Stimulated activated naive CD8-positive, alpha-beta T cell treated with anti-CD3 and anti-CD28 coated beads, Interleukin-15, amount 100 ng/mL, for 72 hours (primary cell): ENCODE results near the gene CCS.
"Not testable (repeated sequence)": the region's sequence is repeated elsewhere in the genome, so short reads cannot be mapped to it uniquely, and the experiment has no call there.

Experiments
- ATAC-seq: fragments of 150-1000 bp; cut with Tn5 transposase; 2 replicates; pipeline ENCODE4 v1.10.0; 2021; ENCODE audit warnings: mild to moderate bottlenecking, moderate library complexity
- DNase-seq, 2 donors: peaks; one replicate each; pipeline ENCODE4 v3.0.0; 2021 to 2022
- H3K27ac Mint-ChIP-seq, 2 donors: one replicate each; pipeline ENCODE4 v1.8.0; 2022; ENCODE audit warnings: mild to moderate bottlenecking in 2 of 2, mixed read lengths in 2 of 2, moderate library complexity in 2 of 2
- H3K27me3 Mint-ChIP-seq: one replicate; pipeline ENCODE4 v1.8.0; 2022; ENCODE audit warnings: mixed read lengths
- H3K4me1 Mint-ChIP-seq: one replicate; pipeline ENCODE4 v1.8.0; 2022; ENCODE audit warnings: mild to moderate bottlenecking, mixed read lengths
- H3K4me3 Mint-ChIP-seq, 2 donors: one replicate each; pipeline ENCODE4 v1.8.0; 2022; ENCODE audit warnings: mild to moderate bottlenecking in 2 of 2, mixed read lengths in 2 of 2, moderate library complexity in 1 of 2
- H3K9me3 Mint-ChIP-seq, 2 donors: one replicate each; pipeline ENCODE4 v1.8.0; 2022; ENCODE audit warnings: mixed read lengths in 2 of 2

CCS gene

DNA sequence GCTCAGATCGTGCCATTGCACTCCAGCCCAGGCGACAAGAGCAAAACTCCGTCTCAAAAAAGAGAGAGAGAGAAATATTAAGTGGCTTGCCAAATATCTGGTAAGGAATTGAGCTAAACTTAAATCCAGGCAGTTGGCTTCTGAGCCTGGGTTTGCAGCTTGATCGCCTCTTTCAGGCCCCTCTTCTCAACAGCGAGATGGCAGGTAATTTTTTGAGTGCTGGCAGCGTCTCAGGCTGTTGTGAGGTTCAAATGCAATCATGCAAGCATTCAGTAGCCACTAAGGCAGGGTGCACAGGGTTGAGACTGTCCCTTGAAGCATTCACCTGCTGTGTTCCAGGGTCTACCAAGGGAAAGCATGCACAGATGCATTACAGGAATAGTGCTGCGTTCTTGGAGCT, 23.9 kb upstream of the CCS start:
- no peak for ATAC-seq
- Mint-ChIP-seq H3K4me3 (peak overlapping the region in 1 of 2 donors; percentile 81), H3K27me3 (peaks cover 7% of the 10 kb centered on the region)

DNA sequence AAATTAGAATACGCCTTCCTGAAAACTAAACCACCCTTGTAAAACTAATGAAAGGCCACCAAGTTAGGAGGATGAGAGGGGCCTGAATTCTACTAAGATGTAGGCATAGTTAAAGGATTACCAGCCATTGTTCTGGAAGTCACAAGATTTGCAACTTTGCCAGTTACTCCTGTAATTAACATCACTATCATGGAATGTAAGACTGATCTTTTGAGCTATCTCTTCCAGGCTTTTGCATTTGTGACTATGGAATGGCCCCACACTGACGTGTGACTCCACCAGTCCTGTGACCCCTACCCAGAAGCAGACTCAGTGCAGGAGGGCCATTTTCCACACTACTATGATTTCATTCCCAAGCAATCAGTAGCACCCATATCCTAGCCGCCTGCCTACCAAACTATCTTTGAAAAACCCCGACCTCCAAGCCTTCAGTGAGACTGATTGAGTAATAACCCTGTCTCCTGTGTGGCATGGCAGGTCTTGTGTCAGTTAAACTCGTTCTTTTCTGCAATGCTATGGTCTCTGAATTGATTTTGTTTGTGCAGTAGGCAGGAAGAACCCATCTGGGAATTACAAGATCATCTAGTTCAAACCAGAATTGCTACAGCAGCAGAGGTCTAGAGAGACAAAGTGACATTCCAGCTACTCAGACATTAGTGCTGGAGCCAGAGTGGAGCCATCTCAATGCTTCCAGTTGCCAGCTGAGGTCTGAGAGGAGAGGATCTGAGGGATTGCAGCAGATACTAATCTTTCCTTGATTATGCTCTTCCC, 22.7 kb upstream of the CCS start:
- ATAC-seq = no peak
- no peak for DNase-seq
- Mint-ChIP-seq H3K27me3 (peaks cover 14% of the 10 kb centered on the region), H3K9me3 (no peaks in the 10 kb centered on the region), H3K4me1 (peaks cover 18% of the 10 kb centered on the region), H3K4me3 (no peak overlapping the region), H3K27ac (no peak overlapping the region)

More for the DNA sequence above, 23.9 kb upstream of the CCS start:
- peak overlapping the region in 1 of 2 donors; percentile 40 for H3K27ac Mint-ChIP-seq
- no peak for DNase-seq
- no peaks in the 10 kb centered on the region for H3K9me3 Mint-ChIP-seq
- peaks cover 18% of the 10 kb centered on the region for H3K4me1 Mint-ChIP-seq

DNA sequence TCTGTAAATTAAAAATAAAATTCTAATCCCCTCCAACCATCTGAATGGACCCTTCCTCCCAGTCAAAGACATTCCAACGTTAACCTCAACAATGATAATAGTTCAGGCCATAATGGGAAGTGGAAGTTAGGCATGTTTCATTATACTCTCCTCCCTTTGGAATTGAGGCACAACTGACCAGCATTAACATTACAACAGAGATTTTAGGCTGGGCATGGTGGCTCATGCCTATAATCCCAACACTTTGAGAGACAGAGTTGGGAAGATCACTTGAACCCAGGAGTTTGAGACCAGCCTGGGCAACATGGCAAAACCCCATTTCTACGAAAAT, 22.2 kb upstream of the CCS start:
- H3K27me3 Mint-ChIP-seq = peaks cover 20% of the 10 kb centered on the region
- H3K4me1 Mint-ChIP-seq = peaks cover 18% of the 10 kb centered on the region
- H3K27ac Mint-ChIP-seq = no peak overlapping the region
- DNase-seq (no peak), ATAC-seq (no peak)
- H3K9me3 Mint-ChIP-seq = no peaks in the 10 kb centered on the region
- no peak overlapping the region for H3K4me3 Mint-ChIP-seq

DNA sequence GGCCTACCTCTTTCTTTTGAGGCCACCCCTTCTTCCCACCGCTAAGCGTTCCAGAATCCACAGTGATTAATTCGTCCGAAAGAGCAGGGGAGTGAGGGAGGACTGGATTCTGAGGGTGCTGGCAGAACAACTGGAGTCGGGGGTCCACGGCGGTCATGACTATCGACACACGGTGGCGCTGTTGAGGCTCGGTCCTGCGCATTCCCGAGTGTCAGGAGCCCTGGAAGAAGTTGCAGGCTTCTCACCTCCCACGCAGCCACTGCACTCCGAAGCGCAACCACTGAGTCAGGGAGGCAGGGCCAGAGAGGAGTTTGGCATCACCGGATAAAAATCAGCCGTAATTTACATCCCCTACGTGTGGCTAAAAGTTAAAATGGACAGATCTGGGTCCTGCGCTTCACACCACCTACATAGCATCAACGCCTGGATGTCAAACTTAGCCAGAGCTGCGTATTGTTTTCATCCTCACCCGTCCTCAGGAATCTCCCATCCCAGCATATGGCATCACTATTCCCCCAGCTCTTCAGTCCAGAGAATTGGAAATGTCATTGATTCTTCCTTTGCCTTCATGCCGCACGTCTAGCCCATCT, 13.9 kb upstream of the CCS start:
- peak; percentile 66 to 74 for DNase-seq
- peak; percentile 84 for ATAC-seq
- H3K9me3 Mint-ChIP-seq = peaks cover 4 to 10% of the 10 kb centered on the region in 2 donors
- peaks cover 22% of the 10 kb centered on the region for H3K4me1 Mint-ChIP-seq
- H3K27ac Mint-ChIP-seq = no peak overlapping the region
- H3K4me3 Mint-ChIP-seq = peak overlapping the region in 1 of 2 donors; percentile 13
- peaks cover 19% of the 10 kb centered on the region for H3K27me3 Mint-ChIP-seq

GRCh38 chr11:66580803-66581202, 12.2 kb upstream of the CCS start:
- ATAC-seq (no peak), DNase-seq (no peak)
- peaks cover 6% of the 10 kb centered on the region for H3K27me3 Mint-ChIP-seq
- no peak overlapping the region for H3K27ac Mint-ChIP-seq
- no peak overlapping the region for H3K4me3 Mint-ChIP-seq
- H3K4me1 Mint-ChIP-seq = peaks cover 22% of the 10 kb centered on the region
- peaks cover 4 to 10% of the 10 kb centered on the region in 2 donors for H3K9me3 Mint-ChIP-seq

DNA sequence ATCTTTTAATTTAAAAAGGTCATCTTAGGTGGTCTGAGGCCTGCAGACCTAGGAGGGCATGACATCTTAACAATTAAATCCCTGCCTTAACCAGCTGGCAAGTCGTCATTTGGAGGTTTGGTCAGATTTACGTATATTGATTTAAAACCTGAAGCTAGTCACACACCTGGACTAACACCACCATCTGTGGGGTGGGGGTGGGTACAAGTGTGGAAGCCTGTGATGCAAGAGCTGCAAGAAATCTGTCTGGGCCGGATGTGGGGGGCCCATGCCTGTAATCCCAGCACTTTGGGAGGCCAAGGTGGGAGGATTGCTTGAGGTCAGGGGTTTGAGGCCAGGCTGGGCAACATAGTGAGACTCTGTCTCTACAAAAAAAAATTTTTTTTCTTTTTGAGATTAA, 11.7 kb upstream of the CCS start:
- H3K4me1 Mint-ChIP-seq = peaks cover 22% of the 10 kb centered on the region
- H3K27ac Mint-ChIP-seq = no peak overlapping the region
- no peak for ATAC-seq
- H3K27me3 Mint-ChIP-seq = peaks cover 1% of the 10 kb centered on the region
- H3K4me3 Mint-ChIP-seq = no peak overlapping the region
- H3K9me3 Mint-ChIP-seq = peaks cover 4 to 10% of the 10 kb centered on the region in 2 donors
- DNase-seq = no peak

DNA sequence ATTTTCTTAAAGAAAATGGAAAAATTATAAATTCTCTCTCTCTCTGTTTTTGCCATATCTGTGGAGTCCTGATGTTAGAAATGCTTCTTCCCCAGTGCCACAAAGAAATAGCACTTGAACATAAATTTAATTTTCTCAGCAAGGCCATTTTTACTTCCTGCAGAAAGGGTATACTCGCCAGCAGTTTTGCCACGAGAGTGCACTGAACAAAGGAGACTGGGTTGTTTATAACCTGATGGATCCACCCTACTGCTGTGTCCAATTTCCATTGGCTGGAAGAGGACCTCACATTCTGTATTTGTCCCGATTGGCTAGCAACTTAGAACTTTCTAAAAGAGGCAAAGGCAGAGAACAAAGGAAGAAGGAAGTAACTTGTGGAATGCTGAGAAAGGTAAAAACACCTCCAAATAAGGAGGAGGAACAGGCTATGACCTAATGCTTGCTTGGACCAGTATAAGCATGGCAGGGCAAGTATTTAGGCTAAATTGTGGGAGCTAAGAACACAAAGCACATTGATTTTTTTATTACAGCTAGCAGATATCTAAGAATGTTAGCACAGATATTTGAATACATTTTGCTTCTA, 10.3 kb upstream of the CCS start:
- DNase-seq, H3K4me3 Mint-ChIP-seq, ATAC-seq, H3K27ac Mint-ChIP-seq, H3K27me3 Mint-ChIP-seq: not testable (repeated sequence)
- peaks cover 4 to 10% of the 10 kb centered on the region in 2 donors for H3K9me3 Mint-ChIP-seq
- H3K4me1 Mint-ChIP-seq = peaks cover 22% of the 10 kb centered on the region

- not testable (repeated sequence) for H3K27me3 Mint-ChIP-seq, ATAC-seq, H3K4me1 Mint-ChIP-seq, DNase-seq, H3K4me3 Mint-ChIP-seq
- Mint-ChIP-seq H3K9me3 (peaks cover 4 to 10% of the 10 kb centered on the region in 2 donors), H3K27ac (peak overlapping the region in 1 of 2 donors; percentile 12)
Measured at GRCh38 chr11:66585447-66585846, 7.5 kb upstream of the CCS start.

DNA sequence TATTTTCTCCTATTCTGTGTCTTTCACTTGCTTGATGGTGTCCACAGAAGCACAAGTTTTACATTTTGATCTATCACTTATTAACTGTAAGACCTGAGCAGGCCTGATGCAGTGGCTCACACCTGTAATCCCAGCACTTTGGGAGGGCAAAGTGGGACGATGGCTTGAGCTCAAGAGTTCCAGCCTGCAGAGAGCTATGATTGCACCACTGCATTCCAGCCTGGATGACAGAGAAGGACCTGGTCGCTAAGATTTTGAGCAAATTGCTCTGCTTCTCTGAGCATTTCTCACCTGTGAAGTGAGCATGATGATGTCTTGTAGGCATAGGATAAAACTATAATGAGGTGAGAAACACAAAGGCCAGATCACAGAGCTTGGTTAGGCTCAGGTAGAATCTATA, 6.8 kb upstream of the CCS start:
- H3K27me3 Mint-ChIP-seq = no peaks in the 10 kb centered on the region
- no peak overlapping the region for H3K27ac Mint-ChIP-seq
- DNase-seq (no peak), ATAC-seq (no peak)
- no peak overlapping the region for H3K4me3 Mint-ChIP-seq
- peaks cover under 1% of the 10 kb centered on the region for H3K4me1 Mint-ChIP-seq
- H3K9me3 Mint-ChIP-seq = peaks cover 4 to 10% of the 10 kb centered on the region in 2 donors

- H3K27me3 Mint-ChIP-seq, H3K9me3 Mint-ChIP-seq, DNase-seq, H3K27ac Mint-ChIP-seq, ATAC-seq, H3K4me3 Mint-ChIP-seq: not testable (repeated sequence)
- H3K4me1 Mint-ChIP-seq = peaks cover 26% of the 10 kb centered on the region
Measured at GRCh38 chr11:66589315-66589714, 3.7 kb upstream of the CCS start.

DNA sequence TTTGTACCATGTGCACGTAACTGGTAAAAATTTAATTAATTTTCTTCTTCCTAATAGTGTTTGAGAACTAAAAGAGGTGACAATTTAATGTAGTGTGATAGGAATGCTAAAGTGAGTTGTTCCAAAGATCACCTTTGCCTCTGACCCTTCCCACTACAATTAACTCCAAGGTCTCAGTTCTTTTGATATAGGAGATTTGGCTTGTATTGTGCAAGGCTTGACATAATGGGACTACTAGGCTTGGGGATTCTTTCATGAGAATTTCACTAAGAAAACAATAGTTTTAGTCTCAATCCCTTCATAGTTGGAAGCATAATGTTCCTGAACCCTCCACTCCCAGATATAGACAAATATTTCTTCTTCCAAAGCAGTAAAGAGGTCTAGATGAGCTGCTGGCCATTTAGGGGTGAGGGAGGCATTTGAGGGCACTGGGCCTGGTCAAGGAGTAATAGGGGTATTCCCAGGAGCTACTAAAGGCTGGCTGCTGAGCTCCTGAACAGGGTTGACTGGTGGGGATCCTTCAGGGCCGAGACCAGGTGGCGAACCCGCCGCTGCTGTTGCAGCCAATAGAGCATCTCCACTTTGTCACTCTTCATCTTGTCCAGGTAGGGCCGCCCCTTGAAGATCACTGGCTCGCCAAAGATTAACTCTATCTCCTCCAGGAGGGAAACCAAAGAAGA, 2.8 kb upstream of the CCS start:
- ATAC-seq = no peak

GRCh38 chr11:66591175-66591574, 1.8 kb upstream of the CCS start:
- Mint-ChIP-seq H3K9me3 (no peaks in the 10 kb centered on the region), H3K27ac (no peak overlapping the region), H3K4me3 (peak overlapping the region in 1 of 2 donors; percentile 100), H3K27me3 (no peaks in the 10 kb centered on the region), H3K4me1 (peaks cover 44% of the 10 kb centered on the region)
- ATAC-seq (no peak), DNase-seq (no peak)

More for the DNA sequence above, 2.8 kb upstream of the CCS start:
- Mint-ChIP-seq H3K27ac (no peak overlapping the region), H3K4me1 (peaks cover 34% of the 10 kb centered on the region), H3K27me3 (no peaks in the 10 kb centered on the region), H3K4me3 (no peak overlapping the region), H3K9me3 (no peaks in the 10 kb centered on the region)
- no peak for DNase-seq

DNA sequence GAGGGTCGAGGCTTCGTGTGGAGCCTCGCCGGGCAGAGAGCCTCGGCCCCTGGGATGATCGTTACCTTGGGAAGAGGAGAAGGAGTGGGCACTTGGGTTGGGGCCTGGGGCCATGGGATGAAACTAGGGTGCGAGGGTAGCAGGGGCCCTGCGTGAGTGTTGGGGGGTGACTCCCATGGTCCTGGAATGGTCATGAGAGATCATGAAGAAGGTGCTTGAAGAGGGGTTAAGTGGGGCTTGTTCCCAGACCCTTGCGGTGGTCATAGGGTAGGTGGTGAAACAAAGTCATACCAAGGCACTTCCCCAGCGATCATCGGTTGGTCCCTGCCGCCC, 284 bp downstream of the CCS start:
- H3K27me3 Mint-ChIP-seq = no peaks in the 10 kb centered on the region
- peak overlapping the region; percentile 94 to 98 for H3K27ac Mint-ChIP-seq
- ATAC-seq (peak; percentile 32), DNase-seq (no peak)
- H3K9me3 Mint-ChIP-seq = no peaks in the 10 kb centered on the region
- H3K4me3 Mint-ChIP-seq = peak overlapping the region; percentile 99 to 100
- peaks cover 44% of the 10 kb centered on the region for H3K4me1 Mint-ChIP-seq

DNA sequence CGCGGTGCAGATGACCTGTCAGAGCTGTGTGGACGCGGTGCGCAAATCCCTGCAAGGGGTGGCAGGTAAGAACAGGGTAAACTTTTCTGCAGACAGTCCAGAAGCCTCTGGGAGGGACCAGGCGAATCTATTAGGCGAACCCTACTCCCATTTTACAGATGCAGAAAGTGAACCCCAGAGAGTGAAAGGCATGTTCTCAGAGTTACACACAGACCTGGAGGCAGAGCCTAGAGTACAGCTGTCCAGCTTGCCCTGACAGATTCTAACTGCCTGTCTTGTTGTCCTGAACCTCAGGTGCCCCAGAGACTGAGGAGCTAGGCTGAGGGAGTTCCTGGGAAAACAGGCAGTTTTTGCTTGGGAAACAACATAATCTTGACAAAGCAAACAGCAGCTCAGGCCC, 665 bp downstream of the CCS start:
- ATAC-seq (no peak), DNase-seq (no peak)
- Mint-ChIP-seq H3K4me1 (peaks cover 44% of the 10 kb centered on the region), H3K4me3 (peak overlapping the region; percentile 99 to 100), H3K27ac (no peak overlapping the region), H3K27me3 (no peaks in the 10 kb centered on the region), H3K9me3 (no peaks in the 10 kb centered on the region)

GRCh38 chr11:66595245-66595904, 2.4 kb downstream of the CCS start:
- no peaks in the 10 kb centered on the region for H3K9me3 Mint-ChIP-seq
- H3K27me3 Mint-ChIP-seq = no peaks in the 10 kb centered on the region
- H3K4me3 Mint-ChIP-seq = peak overlapping the region; percentile 78 to 100
- DNase-seq (peak in 1 of 2 donors; percentile 9), ATAC-seq (no peak)
- peak overlapping the region; percentile 87 to 94 for H3K27ac Mint-ChIP-seq
- peaks cover 44% of the 10 kb centered on the region for H3K4me1 Mint-ChIP-seq
